ENCODE measurements around the gene FHDC1.

- TF ChIP-seq CTCF (IDR thresholded peaks at IDR 0.05; ENCODE audit: insufficient read depth, low read length, poor library complexity, severe bottlenecking) (no peak), EZH2phosphoT487 (conservative IDR thresholded peaks at IDR 0.05; ENCODE audit: low read length) (no peak)
These were observed 74.0 kb downstream of the FHDC1 start for GRCh38 chr4:153010146-153010545.
